Neural cell (in vitro differentiated cells): ENCODE measurements around the gene RPP25.

ENCODE experiments used
- EZH2 ChIP-seq: fragments of 200-600, 300-800 bp; shearing (Covaris generic), sonication (generic); IDR thresholded peaks from 2 replicates; pipeline ENCODE4 v1.6.1; 2014; ENCODE audit warnings: antibody characterized with exemption, low read length, borderline replicate concordance, mild to moderate bottlenecking; ENCODE audit not compliant: insufficient read depth, poor library complexity, severe bottlenecking
- RAD21 ChIP-seq: fragments of 450-650 bp; conservative IDR thresholded peaks from 2 replicates; pipeline ENCODE4 v1.6.1; 2014; ENCODE audit warnings: antibody characterized with exemption, mild to moderate bottlenecking, moderate library complexity
- SMC3 ChIP-seq: fragments of 450-650 bp; conservative IDR thresholded peaks from 2 replicates; pipeline ENCODE4 v1.6.1; 2014; ENCODE audit warnings: antibody characterized with exemption, mild to moderate bottlenecking, moderate library complexity; ENCODE audit not compliant: poor library complexity
- TF ChIP-seq, protein P1 (sequence below): fragments of 450-650 bp; IDR thresholded peaks from 2 replicates; pipeline ENCODE4 v1.5.1; 2014; ENCODE audit warnings: antibody characterized with exemption, mild to moderate bottlenecking, moderate library complexity; ENCODE audit not compliant: poor library complexity, severe bottlenecking

- TF ChIP-seq, protein P1, sequence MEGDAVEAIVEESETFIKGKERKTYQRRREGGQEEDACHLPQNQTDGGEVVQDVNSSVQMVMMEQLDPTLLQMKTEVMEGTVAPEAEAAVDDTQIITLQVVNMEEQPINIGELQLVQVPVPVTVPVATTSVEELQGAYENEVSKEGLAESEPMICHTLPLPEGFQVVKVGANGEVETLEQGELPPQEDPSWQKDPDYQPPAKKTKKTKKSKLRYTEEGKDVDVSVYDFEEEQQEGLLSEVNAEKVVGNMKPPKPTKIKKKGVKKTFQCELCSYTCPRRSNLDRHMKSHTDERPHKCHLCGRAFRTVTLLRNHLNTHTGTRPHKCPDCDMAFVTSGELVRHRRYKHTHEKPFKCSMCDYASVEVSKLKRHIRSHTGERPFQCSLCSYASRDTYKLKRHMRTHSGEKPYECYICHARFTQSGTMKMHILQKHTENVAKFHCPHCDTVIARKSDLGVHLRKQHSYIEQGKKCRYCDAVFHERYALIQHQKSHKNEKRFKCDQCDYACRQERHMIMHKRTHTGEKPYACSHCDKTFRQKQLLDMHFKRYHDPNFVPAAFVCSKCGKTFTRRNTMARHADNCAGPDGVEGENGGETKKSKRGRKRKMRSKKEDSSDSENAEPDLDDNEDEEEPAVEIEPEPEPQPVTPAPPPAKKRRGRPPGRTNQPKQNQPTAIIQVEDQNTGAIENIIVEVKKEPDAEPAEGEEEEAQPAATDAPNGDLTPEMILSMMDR, result no peak
- TF ChIP-seq EZH2 (no peak), RAD21 (no peak), SMC3 (no peak)
Observed at GRCh38 chr15:74960995-74961588, 4.5 kb upstream of the RPP25 start.
